GM19239 (cell line): ENCODE data around the gene TMEM183A.

Source experiments
- DNase-seq: peaks from one replicate; pipeline ENCODE4 v3.0.0; 2011; ENCODE audit warnings: low spot score; ENCODE audit not compliant: insufficient read length
- FAIRE-seq: peaks from 2 replicates; lab custom pipeline; 2011; peaks lifted over from hg19 to GRCh38; lab: Jason Lieb, UNC

The TMEM183A gene, protein sequence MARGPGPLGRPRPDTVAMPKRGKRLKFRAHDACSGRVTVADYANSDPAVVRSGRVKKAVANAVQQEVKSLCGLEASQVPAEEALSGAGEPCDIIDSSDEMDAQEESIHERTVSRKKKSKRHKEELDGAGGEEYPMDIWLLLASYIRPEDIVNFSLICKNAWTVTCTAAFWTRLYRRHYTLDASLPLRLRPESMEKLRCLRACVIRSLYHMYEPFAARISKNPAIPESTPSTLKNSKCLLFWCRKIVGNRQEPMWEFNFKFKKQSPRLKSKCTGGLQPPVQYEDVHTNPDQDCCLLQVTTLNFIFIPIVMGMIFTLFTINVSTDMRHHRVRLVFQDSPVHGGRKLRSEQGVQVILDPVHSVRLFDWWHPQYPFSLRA

DNA sequence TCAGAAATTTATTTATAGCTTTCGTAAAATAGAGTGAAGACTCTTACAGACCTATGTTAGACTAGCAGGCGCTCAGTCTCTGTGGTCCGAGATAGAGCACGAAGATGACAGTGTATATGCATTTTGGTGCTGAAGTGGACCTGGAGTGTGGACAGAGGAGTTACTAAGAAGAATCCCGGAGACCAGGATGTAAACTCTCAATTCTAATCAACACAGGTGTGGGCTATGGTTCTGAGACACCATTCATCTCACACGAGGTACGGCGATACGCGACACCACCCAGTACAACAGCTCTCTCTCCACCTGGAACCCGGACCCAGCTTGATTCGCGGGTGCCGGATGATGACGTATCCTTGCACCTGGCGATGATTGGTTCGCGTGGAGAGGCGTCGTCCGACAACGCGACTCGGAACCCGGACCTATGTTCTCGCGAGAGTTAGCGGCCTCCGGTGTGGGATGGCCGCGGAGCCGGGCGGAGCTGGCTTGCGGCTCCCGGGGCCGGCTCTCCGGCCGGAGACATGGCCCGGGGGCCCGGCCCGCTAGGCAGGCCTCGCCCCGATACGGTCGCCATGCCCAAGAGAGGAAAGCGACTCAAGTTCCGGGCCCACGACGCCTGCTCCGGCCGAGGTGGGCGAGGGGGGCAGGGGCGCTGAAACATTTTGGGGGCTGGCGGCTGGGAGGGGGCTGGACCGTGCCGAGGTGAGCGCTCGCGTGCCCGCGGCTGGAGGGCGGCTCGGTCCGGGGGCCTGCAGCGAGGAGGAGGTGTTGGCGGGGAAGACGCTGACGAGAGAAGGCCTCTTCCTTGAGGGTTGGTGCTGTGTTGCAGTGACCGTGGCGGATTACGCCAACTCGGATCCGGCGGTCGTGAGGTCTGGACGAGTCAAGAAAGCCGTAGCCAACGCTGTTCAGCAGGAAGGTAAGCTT lies at the start of gene TMEM183A:
TMEM183A (plus strand) TSS at position 427 of the 924 bp plus-strand sequence; CDS start at position 519, 92 bp downstream.
- DNase-seq (peak; percentile 73), FAIRE-seq (peak; percentile 99)

DNA sequence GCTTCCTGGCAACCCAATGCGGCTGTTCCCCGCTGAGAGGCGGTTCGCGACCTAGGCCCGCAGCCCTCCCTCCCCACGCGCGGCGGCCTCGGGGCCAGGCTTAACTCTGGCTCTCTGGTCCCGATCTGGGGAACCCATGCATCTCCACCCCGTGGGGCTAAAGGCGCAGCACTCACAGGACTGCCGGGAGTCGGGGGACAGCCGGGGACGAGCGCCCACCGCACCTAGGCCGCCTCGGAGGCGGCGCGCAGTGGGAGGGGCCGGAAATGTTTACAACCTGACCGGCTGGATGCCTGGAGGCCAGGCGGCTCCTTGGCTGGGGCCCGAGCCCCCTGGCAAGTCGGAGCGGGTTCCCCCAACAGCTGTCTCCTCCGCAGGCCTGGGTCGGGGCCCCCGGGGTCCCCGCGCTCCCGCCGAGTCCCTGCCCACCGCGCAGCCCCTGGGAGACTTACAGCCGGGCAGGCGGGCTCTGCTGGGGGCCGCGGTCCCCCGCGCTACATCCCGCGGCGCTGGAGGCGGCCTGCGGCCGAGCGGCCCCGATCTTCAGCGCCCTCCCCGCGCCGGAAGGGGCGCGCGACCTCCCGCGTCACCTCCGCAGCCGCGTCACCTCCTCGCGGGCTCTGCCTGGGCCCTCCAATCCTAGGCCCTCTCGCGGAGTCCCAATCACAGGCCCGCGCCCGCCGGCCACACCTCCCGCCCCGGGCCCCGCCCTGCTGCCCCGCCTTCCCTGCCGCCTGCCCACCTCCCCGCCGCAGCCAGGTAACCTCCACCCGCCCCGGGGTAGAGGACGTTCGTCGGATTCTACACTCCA lies 49.2 kb upstream of the TMEM183A start, which contains the start of gene ADIPOR1:
ADIPOR1 (minus strand) TSS at position 580 of the 811 bp plus-strand sequence. CDS start 7,242 bp downstream, outside the sequence.
- FAIRE-seq (peak; percentile 55), DNase-seq (peak; percentile 99)

DNA sequence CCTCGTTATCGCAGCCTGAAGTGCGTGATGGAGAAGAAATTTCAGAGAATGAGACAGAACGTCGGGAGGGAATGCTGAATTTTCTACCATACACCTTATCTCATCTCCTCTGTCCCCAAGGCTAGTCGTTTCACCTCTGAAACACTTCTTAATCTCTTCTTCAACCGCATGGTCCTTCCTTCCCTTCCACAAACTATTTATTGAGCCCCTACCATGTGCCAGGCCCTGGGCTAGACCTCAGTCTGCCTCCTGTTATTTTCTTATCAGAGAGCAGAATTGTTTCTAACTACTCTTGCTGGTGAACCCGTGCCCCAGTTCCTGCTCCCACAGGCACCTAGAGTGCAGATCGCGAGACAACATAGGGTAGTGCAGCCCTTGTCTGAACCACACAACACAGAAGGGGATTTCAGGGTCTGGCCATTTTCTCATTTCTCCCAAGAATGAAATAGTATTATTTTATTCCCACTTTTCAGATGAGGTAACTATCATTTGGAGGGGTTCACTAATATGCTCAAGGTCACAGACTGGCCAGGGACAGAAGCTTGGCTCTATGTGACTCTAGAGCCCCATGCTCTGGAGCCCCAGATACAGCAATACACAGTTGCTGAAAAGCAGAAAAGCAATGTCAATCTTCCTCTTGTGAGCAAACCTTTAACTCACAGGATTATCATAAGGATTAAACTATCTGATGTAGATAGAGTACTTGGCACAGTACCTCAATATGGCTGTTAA lies 48.5 kb upstream of the TMEM183A start:
- FAIRE-seq, result no peak
- DNase-seq, result no peak

DNA sequence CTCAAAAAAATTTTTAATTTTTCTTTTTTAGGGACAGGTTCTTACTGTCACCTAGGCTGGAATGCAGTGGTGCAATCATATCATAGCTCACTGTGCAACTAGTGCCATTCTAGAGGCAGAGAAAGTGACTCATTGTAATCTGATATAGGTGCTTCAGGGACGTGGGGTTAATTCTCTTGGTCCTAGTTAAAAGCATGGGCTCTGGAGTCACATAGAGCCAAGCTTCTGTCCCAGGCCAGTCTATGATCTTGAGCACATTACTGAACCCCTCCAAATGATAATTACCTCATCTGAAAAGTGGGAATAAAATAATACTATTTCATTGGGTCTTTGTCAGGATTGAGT lies 47.9 kb upstream of the TMEM183A start:
- DNase-seq (no peak), FAIRE-seq (no peak)

DNA sequence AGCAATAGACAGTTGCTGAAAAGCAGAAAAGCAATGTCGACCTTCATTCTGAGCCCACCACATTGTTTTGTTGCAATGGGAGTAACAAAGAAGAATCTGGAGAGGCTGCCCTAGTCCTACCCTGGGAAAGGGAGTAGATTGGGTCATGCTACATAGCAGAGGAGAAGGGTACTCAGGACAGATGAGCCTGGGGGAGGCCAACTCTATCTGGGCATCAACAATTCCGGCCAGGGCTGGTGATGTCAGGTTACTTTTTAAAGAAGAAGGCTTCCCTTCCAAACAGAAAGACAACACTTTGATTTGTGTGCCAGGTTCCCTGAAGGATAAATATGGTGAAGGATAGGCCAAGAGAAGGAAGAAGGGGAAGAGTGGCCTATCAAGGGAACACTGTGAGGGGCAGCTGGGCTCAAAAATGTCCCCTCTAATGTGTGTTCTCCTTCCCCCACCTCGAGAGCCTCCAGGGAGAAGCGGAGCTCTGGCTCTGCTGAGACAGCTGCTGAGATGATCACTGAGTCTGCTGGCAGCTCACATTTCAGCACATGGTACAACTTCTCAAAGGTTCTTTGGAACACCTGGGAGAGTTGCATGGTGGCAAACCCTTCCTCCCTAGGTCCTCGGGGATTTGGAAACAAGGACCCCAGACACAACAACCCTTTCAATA lies 45.8 kb upstream of the TMEM183A start:
- DNase-seq (no peak), FAIRE-seq (no peak)

DNA sequence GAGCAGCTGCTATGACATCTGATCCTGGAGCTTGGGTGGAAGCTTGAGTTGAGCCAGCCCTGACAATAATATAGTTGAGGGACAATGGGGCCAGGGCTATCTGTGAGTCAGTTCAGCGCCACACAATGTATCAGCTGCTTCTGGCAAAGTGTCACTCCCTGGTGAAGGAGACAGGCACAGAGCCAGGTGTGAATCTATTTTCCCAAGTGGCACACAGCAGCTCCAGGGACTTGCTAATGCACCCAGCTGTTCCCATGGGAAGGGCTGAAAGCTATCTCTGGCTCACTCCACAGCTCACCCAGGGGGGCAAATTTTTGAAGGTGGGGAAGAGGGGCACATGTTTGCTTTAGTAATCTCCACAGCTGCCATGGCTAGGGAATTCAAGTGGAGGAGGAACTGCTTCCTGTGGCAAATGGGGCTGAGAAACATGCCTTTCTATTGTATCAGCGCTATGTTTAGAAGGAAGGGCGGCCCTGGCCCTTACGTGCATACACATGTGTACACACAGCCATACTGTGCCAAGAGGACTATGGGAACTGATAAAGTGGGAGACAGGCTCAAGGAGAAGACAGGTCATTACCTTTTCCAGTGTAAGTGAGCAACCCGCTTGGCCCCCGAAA lies 42.3 kb upstream of the TMEM183A start:
- DNase-seq (no peak), FAIRE-seq (no peak)

DNA sequence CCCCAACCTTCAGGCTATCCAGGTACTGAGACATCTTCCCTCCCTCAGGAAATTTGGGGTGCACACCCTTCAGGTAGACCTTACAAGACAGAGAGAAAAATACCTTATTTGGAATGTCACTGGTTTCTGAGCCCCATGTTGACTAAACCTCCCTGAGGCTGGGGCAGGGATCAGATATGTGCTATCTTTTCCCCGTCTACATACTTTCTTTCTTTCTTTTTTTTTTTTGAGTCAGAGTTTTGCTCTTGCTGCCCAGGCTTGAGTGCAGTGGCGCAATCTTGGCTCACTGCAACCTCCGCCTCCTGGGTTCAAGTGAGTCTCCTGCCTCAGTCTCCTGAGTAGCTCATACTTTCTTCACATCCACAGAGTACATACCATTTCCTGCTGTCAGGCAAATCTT lies 41.8 kb upstream of the TMEM183A start:
- FAIRE-seq (no peak), DNase-seq (no peak)

DNA sequence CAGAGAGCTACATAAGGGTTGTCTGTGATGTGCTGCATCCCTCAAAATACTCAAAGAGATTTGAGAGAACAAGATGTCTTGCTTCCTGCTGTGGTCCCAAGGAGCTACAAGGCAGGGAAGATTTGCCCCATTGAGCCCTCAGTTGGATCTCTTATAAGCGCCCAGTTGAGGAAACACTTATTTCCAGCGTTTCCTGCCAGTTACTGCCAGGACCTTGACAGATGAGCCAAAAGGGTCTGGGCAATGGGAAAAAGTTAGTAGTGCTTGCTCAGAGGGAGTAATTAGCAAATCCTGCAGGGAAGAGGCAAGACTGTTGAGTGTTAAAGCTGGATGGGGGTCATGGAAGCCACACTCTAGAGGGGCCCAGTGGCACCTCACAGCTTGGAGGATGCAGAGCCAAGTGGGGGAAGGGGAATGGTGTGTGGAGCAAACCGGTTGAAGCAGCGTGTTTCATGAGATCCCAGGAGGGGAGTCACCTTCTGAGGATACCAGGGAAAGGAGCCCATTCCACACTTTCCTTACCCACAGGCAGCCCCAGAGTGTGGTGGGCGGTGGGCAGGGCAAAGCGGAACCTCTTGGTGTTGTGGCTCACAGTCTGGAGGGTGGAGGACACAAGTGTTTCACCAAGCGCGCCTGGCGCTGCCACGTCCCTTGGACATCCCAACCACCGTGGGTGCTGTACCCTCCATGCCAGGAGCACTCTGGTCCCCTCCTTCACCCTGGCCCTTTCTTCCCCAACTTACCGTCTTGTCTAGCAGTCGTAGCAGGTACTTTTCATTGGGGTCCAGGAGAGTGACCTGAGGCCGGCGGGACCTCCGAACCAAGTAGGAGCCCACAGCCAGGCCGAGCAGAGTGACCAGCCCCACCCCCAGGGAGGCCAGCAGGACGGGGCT lies 40.9 kb upstream of the TMEM183A start:
- no peak for FAIRE-seq

DNA sequence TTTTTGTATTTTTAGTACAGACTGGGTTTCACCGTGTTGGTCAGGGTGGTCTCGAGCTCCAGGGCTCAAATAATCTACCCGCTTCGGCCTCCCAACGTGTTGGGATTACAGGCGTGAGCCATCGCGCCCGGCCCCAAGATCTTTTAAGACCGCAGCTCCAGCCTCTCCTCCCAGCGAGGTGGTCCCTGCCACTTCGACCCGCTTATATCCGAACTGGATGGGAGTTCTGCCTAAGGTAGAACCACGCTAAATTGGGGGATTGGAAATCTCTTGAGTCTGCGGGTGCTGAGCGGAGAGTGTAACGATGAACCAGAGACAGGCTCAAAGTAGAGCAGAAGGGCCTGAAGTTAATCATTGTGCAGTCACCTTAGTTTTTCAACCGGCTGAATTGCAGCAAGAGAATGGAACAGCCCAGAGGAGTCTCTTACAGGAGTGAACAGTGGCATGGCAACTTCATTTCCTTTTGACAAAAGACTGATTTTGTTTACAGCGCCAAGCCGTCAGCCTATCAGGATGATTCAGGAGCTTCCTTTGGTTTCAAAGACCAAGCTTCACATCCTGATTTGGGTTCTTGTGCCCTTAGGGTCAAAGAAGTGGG lies 39.4 kb upstream of the TMEM183A start:
- DNase-seq (peak; percentile 31), FAIRE-seq (peak; percentile 66)

More for the DNA sequence above, 40.9 kb upstream of the TMEM183A start:
- DNase-seq, result no peak

DNA sequence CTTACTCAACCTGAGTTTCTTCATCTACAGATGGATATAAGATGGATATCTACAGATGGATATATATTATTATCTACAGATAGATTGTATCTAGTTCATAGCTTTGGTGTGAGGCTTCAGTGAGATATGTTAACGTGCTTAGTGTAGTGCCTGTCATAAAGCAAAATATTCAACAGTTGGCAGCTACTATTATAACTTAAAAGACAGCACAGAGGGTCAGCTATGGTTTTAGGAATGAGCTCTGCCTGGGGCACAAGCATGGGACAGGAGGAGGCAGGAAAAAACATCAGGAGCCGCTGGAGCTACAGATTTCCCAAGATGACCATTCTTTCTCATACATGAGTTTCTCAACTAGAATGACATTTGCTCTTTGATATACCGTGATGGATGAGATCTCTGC lies 38.8 kb upstream of the TMEM183A start:
- no peak for FAIRE-seq
- no peak for DNase-seq

DNA sequence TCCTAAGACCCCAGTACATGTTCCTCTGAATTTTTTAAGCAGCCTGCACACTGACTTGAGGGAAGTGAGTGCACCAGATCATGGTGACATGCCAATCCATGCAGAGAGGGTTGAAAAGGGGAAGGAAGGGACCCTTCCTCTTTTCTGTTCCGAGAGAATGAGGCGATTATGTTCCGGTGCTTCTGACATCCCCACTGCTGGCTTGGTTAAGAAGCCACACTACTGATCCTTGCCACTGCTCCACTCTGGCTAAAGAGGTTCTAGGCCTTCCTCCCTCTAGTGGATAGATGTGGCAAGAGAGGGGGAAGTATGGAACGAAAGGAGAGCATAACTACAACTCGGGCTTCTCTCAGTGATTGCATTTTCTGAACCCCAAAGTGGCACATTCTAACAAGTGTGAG lies 38.3 kb upstream of the TMEM183A start:
- peak; percentile 84 for FAIRE-seq
- DNase-seq, result peak; percentile 76

DNA sequence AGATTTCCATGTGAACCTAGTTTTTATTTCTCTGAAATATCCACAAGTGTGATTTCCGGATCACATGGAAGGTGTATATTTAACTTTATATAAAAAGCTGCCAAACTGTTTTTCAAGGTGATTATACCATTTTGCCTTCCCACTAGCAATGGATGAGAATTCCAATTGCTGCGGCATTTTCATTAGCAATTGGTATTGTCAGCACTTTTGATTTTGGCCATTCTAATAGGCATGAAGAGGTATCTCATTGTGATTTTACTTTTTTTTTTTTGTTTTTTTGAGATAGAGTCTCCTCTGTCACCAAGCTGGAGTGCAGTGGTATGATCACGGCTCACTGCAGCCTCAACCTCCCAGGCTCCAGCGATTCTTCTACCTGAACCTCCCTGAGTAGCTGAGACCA lies 35.1 kb upstream of the TMEM183A start:
- DNase-seq, result no peak

DNA sequence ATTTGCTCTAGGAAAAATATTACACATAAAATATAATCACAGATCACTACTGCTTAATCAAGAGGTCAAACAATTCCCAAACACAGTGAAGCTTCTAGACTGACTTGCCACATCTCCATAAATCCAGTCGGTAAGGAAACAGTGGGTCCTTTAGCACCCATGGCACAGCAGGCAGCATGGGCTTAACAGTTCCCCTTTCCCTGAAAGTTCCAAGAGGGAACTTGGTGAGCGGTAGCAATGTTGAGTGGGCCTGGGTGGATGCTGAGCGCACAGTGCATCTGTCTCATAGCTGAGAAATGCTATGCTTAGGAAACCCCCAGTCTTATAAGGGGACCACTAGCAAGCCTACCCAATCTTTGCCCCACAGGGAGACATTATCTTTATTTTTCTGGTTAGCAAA lies 32.3 kb upstream of the TMEM183A start:
- FAIRE-seq (no peak), DNase-seq (no peak)

More for the DNA sequence above, 35.1 kb upstream of the TMEM183A start:
- no peak for FAIRE-seq

DNA sequence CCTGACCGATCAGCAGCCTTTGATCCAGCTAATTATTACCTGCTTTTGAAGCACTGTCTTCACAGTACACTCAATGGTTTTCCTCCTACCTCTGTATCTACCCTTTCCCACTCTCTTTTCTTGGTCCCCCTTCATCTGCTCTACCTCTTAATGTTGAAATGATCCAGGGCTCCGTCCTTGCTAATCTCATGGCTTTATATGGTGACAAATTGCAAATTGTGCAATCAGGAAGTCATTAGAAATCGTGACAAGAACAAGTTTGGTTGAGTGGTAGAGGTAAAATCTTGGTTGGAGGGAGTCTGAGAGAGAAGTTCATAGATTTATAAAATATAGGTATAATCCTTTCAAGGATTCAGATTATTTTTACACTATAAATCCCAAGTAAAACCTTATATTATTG lies 30.5 kb upstream of the TMEM183A start:
- FAIRE-seq (no peak), DNase-seq (no peak)

DNA sequence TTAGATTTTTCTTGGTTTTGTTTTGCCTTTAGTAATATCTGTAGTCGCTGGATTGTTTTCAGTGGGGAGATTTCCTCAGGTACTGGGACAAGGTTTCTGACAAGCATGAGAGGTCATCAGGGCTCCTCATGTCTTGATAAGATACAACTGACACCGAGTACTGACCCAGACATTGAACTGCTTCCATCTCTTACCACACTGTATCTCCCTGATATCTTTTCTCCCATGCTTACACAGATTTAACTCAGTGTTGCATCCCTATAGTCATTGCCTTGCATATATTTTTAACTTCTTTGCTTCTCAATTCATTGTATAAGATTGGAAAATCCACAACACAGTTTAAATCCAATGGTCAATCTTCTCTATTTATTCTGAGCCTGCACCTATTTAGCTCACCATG lies 27.7 kb upstream of the TMEM183A start:
- FAIRE-seq (no peak), DNase-seq (no peak)

DNA sequence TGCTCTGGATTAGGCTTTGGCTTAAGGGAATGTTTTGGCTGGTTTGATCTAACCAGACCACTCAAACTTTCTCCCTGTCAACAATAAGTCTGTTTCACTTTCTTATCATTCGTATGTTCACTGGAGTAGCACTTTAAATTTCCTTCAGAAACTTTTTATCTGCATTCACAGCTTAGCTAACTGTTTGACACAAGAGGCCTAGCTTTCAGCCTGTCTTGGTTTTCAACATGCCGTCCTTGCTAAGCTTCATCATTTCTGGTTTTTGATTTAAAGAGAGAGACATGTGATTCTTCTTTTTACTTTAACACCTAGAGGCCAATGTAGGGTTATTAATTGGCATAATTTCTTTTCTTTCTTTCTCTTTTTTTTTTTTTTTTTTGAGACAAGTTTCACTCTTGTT lies 25.2 kb upstream of the TMEM183A start:
- FAIRE-seq, result no peak
- DNase-seq, result no peak

DNA sequence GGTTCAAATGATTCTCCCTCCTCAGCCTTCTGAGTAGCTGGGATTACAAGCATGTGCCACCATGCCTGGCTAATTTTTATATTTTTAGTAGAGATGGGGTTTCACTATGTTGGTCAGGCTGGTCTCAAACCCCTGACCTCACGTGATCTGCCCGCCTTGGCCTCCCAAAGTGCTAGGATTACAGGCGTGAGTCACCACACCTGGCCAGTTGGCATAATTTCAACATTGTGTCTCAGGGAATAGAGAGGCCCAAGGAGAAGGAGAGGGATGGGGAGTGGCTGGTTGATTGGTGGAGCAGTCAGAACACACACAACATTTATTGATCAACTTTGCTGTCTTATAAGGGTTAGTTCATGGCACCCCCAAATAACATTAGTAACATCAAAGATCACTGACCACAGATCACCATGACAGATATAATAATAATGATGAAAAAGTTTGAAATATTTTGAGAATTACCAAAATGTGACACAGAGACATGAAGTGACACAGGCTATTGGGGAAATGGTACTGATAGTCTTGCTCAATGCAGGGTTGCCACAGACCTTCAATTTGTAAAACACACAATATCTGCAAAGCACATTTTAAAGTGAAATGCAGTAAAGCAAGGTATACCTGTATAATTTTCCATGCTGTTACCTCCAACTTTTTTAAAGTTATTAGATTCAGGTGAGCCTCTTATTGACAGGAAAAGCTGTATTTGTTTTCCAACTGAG lies 24.3 kb upstream of the TMEM183A start:
- FAIRE-seq (no peak), DNase-seq (no peak)
